Ammon's horn (tissue), 1 donor: Measurements from ENCODE around the gene ZNF367.
"Not testable (repeated sequence)": the region's sequence is repeated elsewhere in the genome, so short reads cannot be mapped to it uniquely, and the experiment has no call there.

ENCODE experiments used
- DNase-seq: peaks from one replicate; pipeline ENCODE4 v3.0.0-alpha.2; 2016; ENCODE audit warnings: low spot score

ZNF367 gene

GRCh38 chr9:96400132-96400910 is 17.8 kb downstream of the ZNF367 start:
- DNase-seq, result no peak

DNA sequence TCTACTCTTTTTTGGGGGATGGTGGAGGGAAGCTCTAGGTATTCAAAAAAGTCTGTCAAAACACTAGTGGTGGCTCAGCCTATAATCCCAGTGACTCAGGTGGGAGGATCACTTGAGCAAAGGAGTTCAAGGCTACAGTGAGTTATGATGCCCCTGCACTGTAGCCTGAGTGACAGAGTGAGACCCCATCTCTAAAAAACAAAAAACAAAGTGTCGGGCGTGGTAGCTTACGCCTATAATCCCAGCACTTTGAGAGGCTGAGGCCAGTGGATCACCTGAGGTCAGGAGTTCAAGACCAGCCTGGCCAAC is 18.9 kb downstream of the ZNF367 start:
- DNase-seq, result no peak

GRCh38 chr9:96398582-96399324 is 19.4 kb downstream of the ZNF367 start:
- DNase-seq, result no peak

GRCh38 chr9:96395964-96396363 is 22.2 kb downstream of the ZNF367 start:
- DNase-seq, result no peak

- DNase-seq, result no peak
Measured at GRCh38 chr9:96394832-96395496, 23.2 kb downstream of the ZNF367 start.

DNA sequence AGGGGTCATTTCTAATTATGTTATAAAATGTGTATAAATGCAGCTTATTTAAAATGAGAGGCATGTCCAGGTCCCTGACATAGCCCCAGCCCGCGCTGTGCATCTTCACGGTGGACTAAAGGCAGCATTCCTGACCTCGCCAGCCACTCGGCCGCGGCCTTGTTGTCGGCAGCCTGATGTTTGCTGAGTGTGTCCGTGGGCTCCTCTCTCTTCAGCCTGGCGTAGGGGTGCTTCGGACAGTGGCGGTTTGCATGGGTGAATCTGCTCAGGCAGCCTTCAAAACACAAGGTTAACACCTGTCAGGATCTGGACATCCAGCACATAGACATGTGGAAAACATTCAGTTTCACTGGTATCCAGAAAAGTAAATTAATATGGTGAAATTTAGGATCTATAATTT is 25.9 kb downstream of the ZNF367 start:
- no peak for DNase-seq

- no peak for DNase-seq
Measured at GRCh38 chr9:96391021-96391765, 27.0 kb downstream of the ZNF367 start.

DNA sequence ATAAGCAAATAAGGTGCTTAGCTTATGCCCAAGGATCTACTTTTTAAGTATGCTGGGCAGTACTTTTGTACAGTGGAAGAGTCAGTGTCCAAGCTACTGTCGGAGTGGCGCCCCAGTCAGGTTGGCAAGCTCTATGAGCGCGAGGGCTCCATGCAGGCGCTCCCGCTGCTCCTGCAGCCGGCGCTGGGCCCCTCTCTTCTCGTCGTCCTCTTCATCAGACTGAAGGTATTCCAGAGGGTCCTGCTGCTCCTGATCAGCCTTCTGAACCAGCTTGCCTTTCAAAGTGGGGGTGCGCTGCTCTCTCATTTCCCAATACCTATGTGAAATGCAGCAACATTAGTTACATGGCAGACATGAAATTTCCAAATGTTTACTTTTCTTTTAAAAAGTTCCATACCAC is 30.0 kb downstream of the ZNF367 start:
- no peak for DNase-seq

DNA sequence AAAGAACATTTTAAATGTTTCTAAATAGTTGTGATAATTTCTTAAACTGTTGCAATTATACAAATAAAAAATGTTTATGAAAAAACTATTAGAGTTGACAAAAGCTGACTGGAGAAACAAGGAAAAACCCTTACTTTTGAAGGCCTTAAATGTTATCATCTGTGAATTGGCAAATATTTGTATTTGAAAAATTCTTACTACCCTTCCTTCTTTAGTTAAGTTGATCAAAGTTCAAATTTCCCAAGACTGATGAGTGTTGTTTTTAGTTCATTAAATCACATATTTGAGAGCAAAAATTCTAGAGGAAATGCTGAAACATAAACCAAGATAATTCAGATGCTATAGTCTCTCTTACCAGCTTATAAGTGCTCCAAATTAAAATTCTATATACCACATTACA is 32.0 kb downstream of the ZNF367 start:
- no peak for DNase-seq

DNA sequence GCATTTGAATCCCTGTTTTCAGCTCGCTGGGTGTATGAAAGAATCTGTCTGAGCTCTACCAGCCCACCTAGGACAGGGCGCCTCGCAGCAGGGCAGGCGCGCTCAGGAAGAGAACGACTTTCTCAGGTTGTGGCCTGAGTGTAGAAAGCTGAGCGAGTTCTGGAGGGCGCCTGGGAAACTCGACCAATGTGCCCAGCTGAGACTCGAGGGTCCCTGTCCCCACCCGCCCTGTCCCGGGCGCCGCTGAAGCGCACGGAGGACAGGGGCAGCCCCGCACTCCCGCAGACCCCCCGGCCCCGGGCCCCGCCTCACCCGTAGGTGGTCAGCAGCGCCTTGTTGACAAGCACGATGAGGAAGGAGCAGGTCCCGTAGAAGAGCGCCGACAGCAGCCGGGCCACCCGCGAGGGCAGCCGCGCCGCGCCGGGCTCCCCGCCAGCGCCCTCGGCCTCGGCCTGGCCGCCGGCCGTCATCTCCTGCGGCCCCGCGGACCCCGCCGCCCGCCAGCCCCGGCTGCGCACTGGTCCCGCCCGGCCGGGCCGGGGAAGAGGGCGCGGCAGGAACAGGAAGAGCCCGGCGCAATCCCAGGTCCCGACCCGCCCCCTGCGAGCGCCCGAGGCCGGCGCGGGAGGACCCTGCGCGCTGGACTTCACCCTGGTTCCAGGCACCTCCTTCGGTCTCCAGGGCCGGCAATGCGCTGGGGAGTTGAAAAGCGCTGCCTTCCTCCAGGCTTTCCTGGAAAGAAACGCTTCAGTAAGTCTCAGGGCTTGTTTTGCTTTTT is 34.8 kb downstream of the ZNF367 start, which contains the start of gene SLC35D2:
SLC35D2 (minus strand) TSS at position 547 of the 778 bp plus-strand sequence; CDS start at position 470, 77 bp downstream.
- peak; percentile 40 for DNase-seq

DNA sequence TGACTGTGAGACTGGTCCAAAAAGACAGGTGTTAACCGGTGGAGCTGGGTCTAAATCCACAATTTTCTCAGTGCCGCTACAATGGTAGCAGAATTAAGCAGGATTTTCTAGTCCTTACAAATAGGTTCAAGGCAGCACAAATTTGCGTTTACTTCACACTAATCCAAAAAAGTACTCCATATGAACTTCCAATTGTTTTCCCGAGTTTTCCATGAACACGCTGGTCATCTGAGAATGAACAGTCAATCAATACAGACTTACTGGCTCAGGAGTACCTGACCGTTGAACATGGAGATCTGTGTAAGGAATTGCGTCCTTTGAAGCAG is 35.4 kb downstream of the ZNF367 start:
- no peak for DNase-seq

- DNase-seq, result no peak
Measured at GRCh38 chr9:96382175-96382574, 36.0 kb downstream of the ZNF367 start.

DNA sequence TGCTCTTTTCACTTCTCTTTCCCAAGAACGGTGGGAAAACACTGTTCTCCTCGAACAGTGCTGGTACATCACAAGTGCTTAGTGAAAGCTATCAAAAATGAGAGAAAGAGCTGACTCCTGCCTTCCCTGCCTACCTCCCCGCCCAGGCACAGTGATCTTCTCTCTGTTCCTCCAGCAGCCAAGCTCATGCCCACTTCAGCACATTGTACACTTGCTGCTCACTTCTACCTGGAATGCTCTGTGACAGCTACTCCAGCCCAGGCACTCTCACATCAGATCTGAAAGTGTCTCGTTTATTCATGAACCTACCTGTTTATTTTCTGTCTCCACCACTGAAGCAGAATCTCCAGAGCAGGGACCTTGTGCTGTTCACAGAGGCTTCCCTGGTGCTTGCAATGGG is 36.5 kb downstream of the ZNF367 start:
- no peak for DNase-seq

- no peak for DNase-seq
Measured at GRCh38 chr9:96381125-96381524, 37.0 kb downstream of the ZNF367 start.

GRCh38 chr9:96379461-96379860 is 38.7 kb downstream of the ZNF367 start:
- DNase-seq, result peak; percentile 16

DNA sequence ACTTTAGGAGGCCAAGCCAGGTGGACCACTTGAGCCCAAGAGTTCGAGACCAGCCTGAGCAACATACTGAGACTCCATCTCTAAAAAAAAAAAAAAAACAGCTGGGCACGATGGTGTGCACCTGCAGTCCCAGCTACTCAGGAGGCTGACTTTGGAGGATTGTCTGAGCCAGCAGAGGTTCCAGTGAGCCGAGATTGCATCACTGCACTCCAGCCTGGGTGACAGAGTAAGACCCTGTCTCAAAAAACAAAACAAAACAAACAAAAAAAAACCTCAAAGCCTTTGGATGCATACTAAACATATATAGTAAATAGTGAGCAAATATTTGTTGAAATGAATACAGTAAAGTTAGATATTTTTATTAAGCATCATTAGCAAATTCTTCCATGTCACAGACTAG is 40.0 kb downstream of the ZNF367 start:
- DNase-seq, result no peak

DNA sequence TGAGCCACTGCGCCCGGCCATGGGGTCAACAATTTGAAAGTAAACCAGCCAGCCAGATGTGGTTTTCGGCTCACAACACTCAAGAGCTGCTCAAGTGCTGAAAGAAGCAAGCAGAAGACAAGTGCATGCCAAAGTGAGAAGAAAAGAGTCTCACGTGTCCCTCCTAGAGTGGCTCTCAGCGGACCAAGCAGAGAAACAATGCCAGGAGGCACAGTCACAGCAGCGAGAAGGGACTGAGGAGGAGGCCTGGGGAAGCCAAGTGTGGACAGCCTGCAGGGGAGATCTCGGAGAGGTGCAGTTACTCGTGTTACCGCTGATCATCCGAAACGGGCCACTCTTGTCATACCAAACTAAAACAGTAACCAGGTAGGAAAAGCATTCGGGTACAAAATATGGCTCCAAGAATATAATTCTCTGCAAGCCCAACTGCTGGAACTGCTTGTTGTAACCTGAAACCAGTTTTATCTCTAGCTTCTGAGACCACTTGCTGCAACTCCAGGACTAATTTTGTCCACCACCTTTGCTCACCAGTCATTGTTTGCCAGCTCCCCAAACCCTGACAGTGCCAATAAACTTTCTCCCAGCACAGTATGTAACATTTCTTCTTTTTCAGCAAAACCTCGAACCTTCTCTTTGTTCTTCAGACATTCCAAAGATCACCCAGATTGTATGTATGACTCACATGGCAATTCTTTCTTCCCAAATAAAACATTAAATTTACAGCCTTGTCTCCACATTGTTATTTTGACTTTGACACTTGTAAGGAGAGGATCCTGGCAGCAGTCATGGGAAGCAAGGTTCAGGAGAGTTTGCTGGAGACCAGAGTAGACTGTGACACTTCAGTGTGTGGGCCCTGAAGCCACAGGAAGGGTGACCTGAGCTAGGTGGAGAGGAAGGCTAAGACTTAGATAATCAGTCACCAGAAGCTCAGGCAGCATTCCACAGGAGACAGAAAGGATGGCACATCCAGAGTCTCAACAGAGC is 41.0 kb downstream of the ZNF367 start:
- DNase-seq, result no peak

- DNase-seq, result not testable (repeated sequence)
Measured at GRCh38 chr9:96375507-96375906, 42.7 kb downstream of the ZNF367 start.

DNA sequence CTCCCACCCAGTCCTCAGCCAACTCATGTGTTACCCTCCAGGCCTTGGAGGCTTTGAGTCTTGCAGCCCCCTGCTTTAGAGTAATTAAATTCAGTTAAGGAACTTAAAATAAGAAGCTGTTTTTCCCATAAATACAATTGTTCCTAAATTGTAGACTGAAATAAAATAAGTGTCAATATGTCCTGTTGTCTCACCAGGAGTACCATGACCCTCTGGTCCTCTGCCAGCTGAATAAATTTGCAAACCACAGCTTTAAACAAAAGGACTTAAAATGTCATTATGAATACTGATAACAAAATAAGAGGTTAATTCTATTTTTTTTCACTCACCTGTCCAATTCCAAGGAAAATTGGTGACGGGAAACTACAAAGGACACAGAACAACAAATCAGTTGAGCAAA is 50.2 kb downstream of the ZNF367 start:
- no peak for DNase-seq

DNA sequence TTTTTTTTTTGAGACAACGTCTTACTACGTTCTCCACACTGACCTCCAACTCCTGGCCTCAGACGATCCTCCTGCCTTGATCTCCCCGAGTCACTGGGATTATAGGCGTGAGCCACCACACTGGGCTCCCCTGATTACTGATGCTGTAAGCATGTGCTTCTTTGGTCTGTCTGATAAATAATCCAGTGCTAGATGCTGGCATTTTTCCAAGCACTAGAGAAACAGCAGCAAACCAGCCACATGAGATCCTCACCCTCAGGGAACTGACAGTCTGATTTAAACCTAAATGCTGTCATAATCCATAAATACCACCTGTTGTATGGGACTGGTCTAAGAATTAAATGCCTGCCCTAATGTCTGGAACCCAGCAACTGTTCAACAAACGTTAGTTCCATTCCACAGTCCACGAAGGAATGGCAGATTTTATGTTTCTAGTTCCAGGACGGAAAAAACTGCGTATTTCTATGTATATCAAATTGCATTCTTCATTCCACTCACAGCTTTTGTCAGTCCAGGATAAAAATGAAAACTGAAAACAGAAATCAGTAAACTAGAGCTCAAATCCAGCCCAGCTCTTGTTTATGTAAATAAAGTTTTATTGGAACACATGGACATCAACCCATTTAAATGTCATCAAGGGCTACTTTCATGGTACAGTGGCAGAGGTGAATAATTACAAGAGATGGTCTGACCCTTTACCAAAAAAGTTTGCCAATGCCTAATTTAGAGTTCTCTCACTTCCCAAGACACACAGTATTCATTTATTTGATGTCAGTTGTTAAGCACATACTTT is 54.8 kb downstream of the ZNF367 start:
- DNase-seq, result no peak
